Mammary epithelial cell (primary cell): ENCODE measurements around the gene TCHHL1.
A peak's percentile ranks its signal among the peaks of the same experiment; 100 is the strongest.

Experiments used
- EZH2 ChIP-seq: IDR thresholded peaks from 2 replicates; pipeline ENCODE4 v1.6.1; 2012; ENCODE audit warnings: low read length, inconsistent platforms, borderline replicate concordance
- TF ChIP-seq, protein P1 (sequence below), 2 donors: IDR thresholded peaks in 1 of 2; conservative IDR thresholded peaks in 1 of 2; 2 replicates each; pipeline ENCODE4 v1.5.1; 2011 to 2012; ENCODE audit warnings: inconsistent platforms in 2 of 2, low read length in 2 of 2, mild to moderate bottlenecking in 2 of 2, control low read depth in 1 of 2, low read depth in 1 of 2; ENCODE audit not compliant: insufficient read depth in 1 of 2; ENCODE audit errors: extremely low read depth in 1 of 2

DNA sequence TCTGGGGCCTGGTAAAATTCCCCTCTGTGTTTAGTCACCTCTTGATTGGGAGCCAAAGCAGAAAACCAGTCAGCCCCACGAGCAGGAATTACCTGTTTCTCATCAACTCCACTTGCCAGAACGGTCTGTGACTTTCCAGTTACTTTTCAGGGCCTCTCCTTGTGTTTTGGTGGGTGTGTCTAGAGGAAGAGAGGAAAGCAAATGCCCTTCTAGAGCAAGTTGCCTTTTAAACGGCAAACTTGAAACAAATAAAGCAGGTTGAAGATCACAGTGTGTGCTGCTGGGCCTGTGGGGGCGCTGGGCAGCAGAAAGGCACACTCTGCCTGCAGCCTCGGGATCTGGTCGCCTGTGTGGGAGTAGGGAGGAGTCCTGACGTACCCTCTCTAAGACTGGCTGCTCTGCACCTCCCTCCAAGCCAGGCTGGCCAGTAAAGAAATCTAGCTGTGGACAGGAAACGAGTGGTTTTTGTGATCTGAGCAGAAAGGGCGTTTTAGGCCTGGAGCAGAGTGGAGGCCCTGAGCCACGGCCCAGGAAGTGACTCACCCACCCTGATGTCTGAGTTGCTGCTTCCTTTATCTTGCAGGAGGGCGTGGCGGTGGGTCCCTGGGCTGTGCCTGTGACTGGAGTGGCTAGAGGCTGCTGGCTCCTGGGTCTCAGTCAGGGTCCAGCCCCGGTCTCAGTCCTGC, 41.0 kb downstream of the TCHHL1 start:
- no peak for TF ChIP-seq EZH2
- TF ChIP-seq, protein P1, sequence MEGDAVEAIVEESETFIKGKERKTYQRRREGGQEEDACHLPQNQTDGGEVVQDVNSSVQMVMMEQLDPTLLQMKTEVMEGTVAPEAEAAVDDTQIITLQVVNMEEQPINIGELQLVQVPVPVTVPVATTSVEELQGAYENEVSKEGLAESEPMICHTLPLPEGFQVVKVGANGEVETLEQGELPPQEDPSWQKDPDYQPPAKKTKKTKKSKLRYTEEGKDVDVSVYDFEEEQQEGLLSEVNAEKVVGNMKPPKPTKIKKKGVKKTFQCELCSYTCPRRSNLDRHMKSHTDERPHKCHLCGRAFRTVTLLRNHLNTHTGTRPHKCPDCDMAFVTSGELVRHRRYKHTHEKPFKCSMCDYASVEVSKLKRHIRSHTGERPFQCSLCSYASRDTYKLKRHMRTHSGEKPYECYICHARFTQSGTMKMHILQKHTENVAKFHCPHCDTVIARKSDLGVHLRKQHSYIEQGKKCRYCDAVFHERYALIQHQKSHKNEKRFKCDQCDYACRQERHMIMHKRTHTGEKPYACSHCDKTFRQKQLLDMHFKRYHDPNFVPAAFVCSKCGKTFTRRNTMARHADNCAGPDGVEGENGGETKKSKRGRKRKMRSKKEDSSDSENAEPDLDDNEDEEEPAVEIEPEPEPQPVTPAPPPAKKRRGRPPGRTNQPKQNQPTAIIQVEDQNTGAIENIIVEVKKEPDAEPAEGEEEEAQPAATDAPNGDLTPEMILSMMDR (conservative IDR thresholded peaks at IDR 0.05 in 1 of 2, IDR thresholded peaks at IDR 0.05 in 1 of 2; ENCODE audit: extremely low read depth in 1 of 2, insufficient read depth in 1 of 2, low read depth in 1 of 2, low read length in 2 of 2): peak; percentile 27 to 46
